B cell (primary cell): ENCODE data around the gene HBS1L. TPM values are rescaled to one million over a fixed set of nuclear protein-coding genes. Genes with fewer than 3 reads are reported as not detected.

Experiments
- ATAC-seq: fragments of 200-7000 bp; cut with Tn5 transposase; one replicate; pipeline ENCODE4 v1.10.0; 2021; ENCODE audit warnings: low read depth, mild to moderate bottlenecking, moderate number of reproducible peaks, moderate library complexity
- CTCF ChIA-PET: fragments of 350-600 bp; sonication (Branson Sonifier 250); formaldehyde crosslinking; loops from one replicate; lab custom pipeline; 2021; ENCODE audit warnings: antibody characterized with exemption, inconsistent platforms; lab: Charles Lee
- POLR2A ChIA-PET: fragments of 350-600 bp; sonication (Branson Sonifier 250); formaldehyde crosslinking; loops from one replicate; lab custom pipeline; 2021; ENCODE audit warnings: antibody characterized with exemption; lab: Charles Lee
- DNase-seq: peaks from one replicate; pipeline ENCODE4 v3.0.0; 2013
- H2AFZ ChIP-seq: 2 replicates; pipeline ENCODE4 v1.6.1; 2012; ENCODE audit warnings: mild to moderate bottlenecking, low read depth, low read length; ENCODE audit not compliant: insufficient read depth, poor library complexity, severe bottlenecking
- H3K27ac ChIP-seq, 2 donors: 1 replicate in 1 of 2; 2 replicates in 1 of 2; pipeline ENCODE4 v1.5.1; 2012 to 2013; ENCODE audit warnings: low read length in 2 of 2, mild to moderate bottlenecking in 2 of 2, moderate library complexity in 1 of 2
- H3K27me3 ChIP-seq, 4 experiments: fragments of 200-600 bp in 1 of 4; sonication (generic) in 1 of 4; replicated peaks in 1 of 4; 1 replicate in 2 of 4; 2 replicates in 2 of 4; pipeline versions ENCODE4 v1.6.1 to v1.7.0; 2013 to 2016; ENCODE audit warnings: low read length in 3 of 4, mild to moderate bottlenecking in 2 of 4, mixed read lengths in 1 of 4, moderate library complexity in 1 of 4; ENCODE audit not compliant: insufficient read depth in 4 of 4, control insufficient read depth in 3 of 4; ENCODE audit errors: control extremely low read depth in 1 of 4
- H3K36me3 ChIP-seq, 2 experiments: replicated peaks in 1 of 2; 1 replicate in 1 of 2; 2 replicates in 1 of 2; pipeline versions ENCODE4 v1.6.1 to v1.7.1; 2013; ENCODE audit warnings: low read length in 1 of 2; ENCODE audit not compliant: insufficient read depth in 2 of 2, control insufficient read depth in 1 of 2; ENCODE audit errors: control extremely low read depth in 1 of 2, extremely low read depth in 1 of 2
- H3K4me1 ChIP-seq, 2 donors: fragments of 200-600 bp in 1 of 2; sonication (generic) in 1 of 2; 1 replicate in 1 of 2; 2 replicates in 1 of 2; pipeline versions ENCODE4 v1.5.1 to v1.6.1; 2013 to 2017; ENCODE audit warnings: low read length in 2 of 2; ENCODE audit not compliant: control insufficient read depth in 2 of 2, insufficient read depth in 2 of 2
- H3K4me2 ChIP-seq: replicated peaks from 2 replicates; pipeline ENCODE3; 2012; ENCODE audit warnings: mild to moderate bottlenecking, low read depth, low read length; ENCODE audit not compliant: poor library complexity, severe bottlenecking
- H3K4me3 ChIP-seq, 5 experiments: fragments of 200-600 bp in 1 of 5; sonication (generic) in 1 of 5; 1 replicate in 3 of 5; 2 replicates in 2 of 5; pipeline versions ENCODE4 v1.5.1 to v1.7.0; 2011 to 2016; ENCODE audit warnings: low read length in 4 of 5, mild to moderate bottlenecking in 4 of 5, low read depth in 2 of 5, control low read depth in 1 of 5, moderate library complexity in 1 of 5; ENCODE audit not compliant: insufficient read depth in 1 of 5; ENCODE audit errors: control extremely low read depth in 1 of 5, extremely low read depth in 1 of 5
- H3K79me2 ChIP-seq: fragments of 200-600 bp; sonication (generic); one replicate; pipeline ENCODE4 v1.6.0; 2016; ENCODE audit warnings: low read length; ENCODE audit not compliant: control insufficient read depth, insufficient read depth
- H3K9ac ChIP-seq: fragments of 200-600 bp; sonication (generic); 2 replicates; pipeline ENCODE4 v1.6.1; 2017; ENCODE audit warnings: mild to moderate bottlenecking, low read length, moderate library complexity
- H3K9me3 ChIP-seq, 3 donors: one replicate each; pipeline versions ENCODE4 v1.6.1 to v1.7.1; 2013; ENCODE audit warnings: low read length in 2 of 3; ENCODE audit not compliant: control insufficient read depth in 2 of 3, insufficient read depth in 1 of 3; ENCODE audit errors: control extremely low read depth in 1 of 3
- H4K20me1 ChIP-seq: 2 replicates; pipeline ENCODE4 v1.6.0; 2012; ENCODE audit warnings: mild to moderate bottlenecking, low read length; ENCODE audit not compliant: insufficient read depth, control insufficient read depth, poor library complexity, severe bottlenecking
- H3K27ac Mint-ChIP-seq: one replicate; pipeline ENCODE4 v1.8.0; 2021; ENCODE audit warnings: mixed read lengths
- H3K27me3 Mint-ChIP-seq: one replicate; pipeline ENCODE4 v1.8.0; 2021; ENCODE audit warnings: mixed read lengths
- H3K4me1 Mint-ChIP-seq: one replicate; pipeline ENCODE4 v1.8.0; 2021; ENCODE audit warnings: mixed read lengths
- H3K4me3 Mint-ChIP-seq: one replicate; pipeline ENCODE4 v1.8.0; 2021; ENCODE audit warnings: mixed read lengths
- H3K9me3 Mint-ChIP-seq: one replicate; pipeline ENCODE4 v1.8.0; 2022; ENCODE audit warnings: mixed read lengths; ENCODE audit not compliant: insufficient read depth
- CTCF ChIP-seq: fragments of 200-600 bp; IDR thresholded peaks from one replicate; pipeline ENCODE4 v1.8.0; 2022; ENCODE audit warnings: antibody characterized with exemption, mild to moderate bottlenecking
- EZH2 ChIP-seq: IDR thresholded peaks from 2 replicates; pipeline ENCODE4 v1.6.1; 2012; ENCODE audit warnings: borderline replicate concordance, low read depth, mild to moderate bottlenecking, moderate library complexity, low read length; ENCODE audit not compliant: insufficient read depth, poor library complexity, severe bottlenecking
- WGBS: methylation state at CpG from one replicate; pipeline ENCODE4 v1.1.5; 2013; ENCODE audit warnings: missing lambda C conversion rate; ENCODE audit not compliant: insufficient coverage; 5-methylcytosine and 5-hydroxymethylcytosine counted together
- intact Hi-C: fragments of 100-400 bp; cut with micrococcal nuclease; formaldehyde crosslinking; loops from one replicate; pipeline ENCODE4 v1.10.0; 2022
- polyA plus RNA-seq: library from polyadenylated mRNA; depleted of rRNA; stranded (reverse); fragments of >200 nt; gene quantifications from 2 replicates; pipeline ENCODE4 v1.2.3, GENCODE V29; 2012
- total RNA-seq, 2 donors: library from RNA; stranded (reverse); fragments of 120-200 nt in 1 of 2; gene quantifications; 1 replicate in 1 of 2; 2 replicates in 1 of 2; pipeline versions ENCODE4 v1.2.3 to v1.2.4, GENCODE V29; 2013 to 2022

The HBS1L gene
- total and polyA plus RNA-seq, 2 donors (not counting 1 experiment from before 2014, with no cell fraction given), result 10.3 to 58.2 TPM

DNA sequence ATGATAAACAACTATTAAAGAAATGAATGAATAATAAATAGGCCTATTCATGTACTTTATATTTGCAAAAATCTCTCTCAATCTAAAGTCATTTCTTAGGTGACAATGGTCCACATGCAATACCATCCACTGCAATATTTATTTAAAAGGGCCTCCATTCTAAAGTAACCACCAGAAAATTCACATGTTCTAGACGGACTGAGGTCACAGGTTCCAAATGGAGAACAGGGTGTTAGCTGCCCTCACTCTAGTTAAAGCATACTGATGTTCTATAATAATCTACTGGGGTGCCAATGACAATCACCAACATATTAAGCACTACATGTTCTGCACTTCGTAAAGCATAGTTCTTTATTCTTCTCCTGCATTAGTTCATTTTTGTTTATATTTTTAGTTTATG lies 1.2 kb downstream of the HBS1L start:
- H3K4me1 ChIP-seq, result peaks cover 16 to 19% of the 10 kb centered on the region in 2 donors
- H3K9me3 Mint-ChIP-seq, result no peaks in the 10 kb centered on the region
- DNase-seq (no peak), ATAC-seq (no peak)
- peaks cover 4 to 15% of the 10 kb centered on the region in 2 experiments for H3K36me3 ChIP-seq
- peak overlapping the region; percentile 6 for H3K27ac Mint-ChIP-seq
- H3K79me2 ChIP-seq, result peaks cover 64% of the 10 kb centered on the region
- H4K20me1 ChIP-seq, result peaks cover 8% of the 10 kb centered on the region
- CTCF ChIA-PET, result no interaction called here
- peak overlapping the region; percentile 95 for H3K4me3 Mint-ChIP-seq
- POLR2A ChIA-PET, result interaction anchor here (0.5 kb wide), 1 partner anchor 348 kb away, joined by 8 read pairs; no protein-coding TSS in a partner anchor
- peak overlapping the region in 2 of 5 experiments; percentile 91 to 98 for H3K4me3 ChIP-seq
- H3K4me1 Mint-ChIP-seq, result peaks cover 39% of the 10 kb centered on the region
- no peak overlapping the region for H2AFZ ChIP-seq
- 60% methylated on average over 1 of the region's 2 CpGs for WGBS
- no peaks in the 10 kb centered on the region for H3K27me3 Mint-ChIP-seq
- H3K27ac ChIP-seq, result peak overlapping the region in 1 of 2 donors; percentile 95
- intact Hi-C loops, result loop anchor here (5.0 to 10.0 kb wide), 2 partner anchors 876 to 1231 kb away; partner anchors contain the start of gene BCLAF1
- peak overlapping the region; percentile 98 for H3K9ac ChIP-seq
- no peak for TF ChIP-seq CTCF
- TF ChIP-seq EZH2, result no peak
- peak overlapping the region; percentile 72 for H3K4me2 ChIP-seq
- H3K27me3 ChIP-seq, result no peaks in the 10 kb centered on the region
- H3K9me3 ChIP-seq, result no peaks in the 10 kb centered on the region

- CTCF ChIA-PET, result no interaction called here
These were observed 1.7 kb downstream of the HBS1L start for GRCh38 chr6:135052939-135053338.

More at GRCh38 chr6:135052939-135053338, 1.7 kb downstream of the HBS1L start:
- peak overlapping the region; percentile 55 for H3K4me3 Mint-ChIP-seq
- no peaks in the 10 kb centered on the region for H3K9me3 Mint-ChIP-seq
- peak overlapping the region; percentile 72 for H3K4me2 ChIP-seq
- no peak overlapping the region for H3K4me3 ChIP-seq
- no peak overlapping the region for H3K27ac Mint-ChIP-seq
- H3K4me1 ChIP-seq, result peaks cover 16 to 19% of the 10 kb centered on the region in 2 donors
- peaks cover 8% of the 10 kb centered on the region for H4K20me1 ChIP-seq
- intact Hi-C loops, result loop anchor here (5.0 to 10.0 kb wide), 2 partner anchors 876 to 1232 kb away; partner anchors contain the start of gene BCLAF1
- H3K27ac ChIP-seq, result peak overlapping the region in 1 of 2 donors; percentile 95
- no peaks in the 10 kb centered on the region for H3K27me3 Mint-ChIP-seq
- no peaks in the 10 kb centered on the region for H3K9me3 ChIP-seq
- peaks cover 64% of the 10 kb centered on the region for H3K79me2 ChIP-seq
- DNase-seq (no peak), ATAC-seq (no peak)
- WGBS, result 91% methylated on average over 2 of the region's 3 CpGs
- H3K9ac ChIP-seq, result no peak overlapping the region
- POLR2A ChIA-PET, result interaction anchor here (0.5 kb wide), 1 partner anchor 348 kb away, joined by 8 read pairs; no protein-coding TSS in a partner anchor
- TF ChIP-seq EZH2 (no peak), CTCF (no peak)
- no peaks in the 10 kb centered on the region for H3K27me3 ChIP-seq
- no peak overlapping the region for H2AFZ ChIP-seq
- H3K4me1 Mint-ChIP-seq, result peaks cover 39% of the 10 kb centered on the region
- H3K36me3 ChIP-seq, result peaks cover 4 to 20% of the 10 kb centered on the region in 2 experiments
